Measurements from ENCODE around the gene ATG16L2.
A peak's percentile ranks its signal among the peaks of the same experiment; 100 is the strongest.
"Not testable (repeated sequence)": the region's sequence is repeated elsewhere in the genome, so short reads cannot be mapped to it uniquely, and the experiment has no call there.

Gene ATG16L2

DNA sequence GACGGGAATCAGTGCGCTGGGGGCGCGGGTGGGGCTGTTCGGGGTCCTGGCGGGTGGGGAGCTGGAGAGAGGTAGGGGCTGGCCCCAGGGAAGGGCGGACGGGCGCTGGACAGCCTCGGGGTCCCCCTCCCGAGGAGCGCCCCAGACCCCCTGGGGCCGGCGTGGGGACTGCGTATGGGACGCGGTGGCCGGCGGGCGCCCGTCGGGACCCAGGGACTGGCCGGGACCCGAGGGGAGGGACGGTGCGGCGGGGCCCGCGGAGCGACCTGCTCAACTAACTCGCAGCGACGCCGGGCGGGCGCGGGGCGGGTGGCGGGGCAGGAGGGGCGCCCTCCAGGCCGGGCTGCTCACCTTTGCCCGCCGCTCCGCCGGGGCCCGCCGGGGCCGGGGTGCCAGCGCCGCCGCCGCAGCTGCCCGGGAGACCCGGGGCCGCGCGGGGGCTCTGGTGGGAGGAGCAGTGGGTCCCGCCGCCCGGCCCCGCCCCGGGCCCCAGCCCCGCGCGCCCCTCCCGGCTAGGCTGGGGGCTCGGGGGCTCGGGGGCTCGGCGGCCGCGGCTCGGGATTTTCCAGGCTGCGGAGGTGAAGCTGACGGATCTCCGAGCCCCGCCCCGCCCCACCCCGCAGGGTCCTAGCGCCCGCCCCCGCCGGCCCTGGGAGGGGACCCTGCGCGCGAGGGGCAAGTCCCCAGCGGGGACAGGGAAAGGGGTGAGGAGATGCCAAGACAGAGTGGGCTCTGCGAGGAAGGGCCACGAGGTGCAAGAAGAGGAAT, 32.7 kb upstream of the ATG16L2 start:
- Histone ChIP-seq H3K4me3 (ENCODE audit: low read length) (peak overlapping the region; percentile 58), H3K9ac (ENCODE audit: low read depth, low read length) (no peak overlapping the region), H3K27me3 (ENCODE audit: control insufficient read depth, insufficient read depth, low read length) (peaks cover 14% of the 10 kb centered on the region), H3K4me2 (ENCODE audit: low read length) (peak overlapping the region; percentile 70), H3K4me1 (ENCODE audit: control insufficient read depth, insufficient read depth, low read length) (no peaks in the 10 kb centered on the region), H3K9me3 (replicated peaks; ENCODE audit: low read length) (no peaks in the 10 kb centered on the region), H3K36me3 (ENCODE audit: insufficient read depth, low read length) (no peaks in the 10 kb centered on the region)

DNA sequence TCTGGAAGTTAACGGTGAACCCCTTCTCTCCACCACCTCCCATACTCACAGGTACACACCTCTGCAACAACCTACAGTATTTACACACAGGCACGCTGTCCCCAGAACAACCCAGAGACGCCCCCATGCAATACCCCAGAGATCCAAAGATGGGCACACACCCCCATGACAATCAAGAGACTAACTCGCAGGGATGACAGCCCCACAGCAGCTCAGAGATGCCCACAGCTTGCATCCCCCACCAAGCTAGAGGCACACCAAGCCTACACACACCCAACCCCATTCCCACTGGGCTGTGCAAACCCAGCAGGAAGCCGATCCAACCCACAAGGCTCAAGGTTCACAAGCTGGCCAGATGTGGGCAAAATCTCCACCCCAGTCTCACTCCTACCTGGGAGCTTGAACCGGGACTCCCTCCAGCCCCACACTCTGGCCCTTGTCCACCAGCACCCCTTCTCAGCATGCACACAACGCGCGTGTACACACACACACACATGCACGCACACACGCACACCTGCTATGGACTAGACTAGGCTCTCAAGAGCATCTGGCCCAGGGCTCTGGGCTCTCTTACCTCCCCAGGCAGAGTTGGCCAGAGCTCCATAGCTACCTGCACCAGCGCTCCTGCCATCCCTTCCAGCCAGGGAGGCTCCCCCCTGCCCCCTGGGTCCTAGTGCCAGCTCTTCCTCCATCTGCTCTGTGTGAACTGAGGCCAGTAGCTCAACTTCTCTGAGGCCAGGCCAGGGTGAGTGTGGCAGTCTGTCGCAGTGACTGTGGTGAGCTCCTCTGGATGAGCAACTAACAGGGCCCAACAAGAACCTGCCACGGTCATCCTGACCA, 31.9 kb upstream of the ATG16L2 start:
- H3K4me2 ChIP-seq (ENCODE audit: low read length), result peak overlapping the region; percentile 53
- H3K9ac ChIP-seq (ENCODE audit: low read depth, low read length), result no peak overlapping the region
- no peaks in the 10 kb centered on the region for H3K36me3 ChIP-seq (ENCODE audit: insufficient read depth, low read length)
- peaks cover 14% of the 10 kb centered on the region for H3K27me3 ChIP-seq (ENCODE audit: control insufficient read depth, insufficient read depth, low read length)
- H3K4me3 ChIP-seq (ENCODE audit: low read length), result peak overlapping the region; percentile 58
- H3K9me3 ChIP-seq (replicated peaks; ENCODE audit: low read length), result no peaks in the 10 kb centered on the region
- H3K4me1 ChIP-seq (ENCODE audit: control insufficient read depth, insufficient read depth, low read length), result no peaks in the 10 kb centered on the region

- Histone ChIP-seq H3K9me3 (replicated peaks; ENCODE audit: low read length) (no peaks in the 10 kb centered on the region), H3K36me3 (ENCODE audit: insufficient read depth, low read length) (no peaks in the 10 kb centered on the region), H3K4me3 (ENCODE audit: low read length) (no peak overlapping the region), H3K4me1 (ENCODE audit: control insufficient read depth, insufficient read depth, low read length) (no peaks in the 10 kb centered on the region), H3K27me3 (ENCODE audit: control insufficient read depth, insufficient read depth, low read length) (peaks cover 14% of the 10 kb centered on the region), H3K4me2 (ENCODE audit: low read length) (no peak overlapping the region), H3K9ac (ENCODE audit: low read depth, low read length) (no peak overlapping the region)
Observed at GRCh38 chr11:72783144-72783905, 30.9 kb upstream of the ATG16L2 start.

DNA sequence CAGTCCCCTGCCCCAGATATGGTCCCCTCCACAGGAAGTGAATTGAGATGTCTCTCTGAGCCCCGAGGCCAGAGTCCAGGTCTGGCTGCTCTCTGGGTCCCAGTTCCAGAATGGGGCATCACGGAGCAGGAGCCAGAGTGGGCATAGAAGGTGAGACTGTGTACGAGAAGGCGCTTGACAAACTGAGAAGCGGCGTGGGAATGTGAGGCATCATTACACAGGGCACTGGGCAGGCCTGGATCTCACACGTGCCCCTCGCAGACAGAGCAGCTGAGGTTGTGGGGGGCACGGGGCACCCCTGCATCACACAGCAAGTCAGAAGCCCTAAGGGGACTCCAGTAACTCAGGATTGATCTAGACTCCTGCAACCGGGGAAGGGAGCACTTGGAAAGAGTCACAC, 29.5 kb upstream of the ATG16L2 start:
- Histone ChIP-seq H3K9ac (ENCODE audit: low read depth, low read length) (no peak overlapping the region), H3K36me3 (ENCODE audit: insufficient read depth, low read length) (no peaks in the 10 kb centered on the region), H3K27me3 (ENCODE audit: control insufficient read depth, insufficient read depth, low read length) (peaks cover 14% of the 10 kb centered on the region), H3K4me3 (ENCODE audit: low read length) (no peak overlapping the region), H3K9me3 (replicated peaks; ENCODE audit: low read length) (no peaks in the 10 kb centered on the region), H3K4me1 (ENCODE audit: control insufficient read depth, insufficient read depth, low read length) (peaks cover 6% of the 10 kb centered on the region), H3K4me2 (ENCODE audit: low read length) (no peak overlapping the region)

DNA sequence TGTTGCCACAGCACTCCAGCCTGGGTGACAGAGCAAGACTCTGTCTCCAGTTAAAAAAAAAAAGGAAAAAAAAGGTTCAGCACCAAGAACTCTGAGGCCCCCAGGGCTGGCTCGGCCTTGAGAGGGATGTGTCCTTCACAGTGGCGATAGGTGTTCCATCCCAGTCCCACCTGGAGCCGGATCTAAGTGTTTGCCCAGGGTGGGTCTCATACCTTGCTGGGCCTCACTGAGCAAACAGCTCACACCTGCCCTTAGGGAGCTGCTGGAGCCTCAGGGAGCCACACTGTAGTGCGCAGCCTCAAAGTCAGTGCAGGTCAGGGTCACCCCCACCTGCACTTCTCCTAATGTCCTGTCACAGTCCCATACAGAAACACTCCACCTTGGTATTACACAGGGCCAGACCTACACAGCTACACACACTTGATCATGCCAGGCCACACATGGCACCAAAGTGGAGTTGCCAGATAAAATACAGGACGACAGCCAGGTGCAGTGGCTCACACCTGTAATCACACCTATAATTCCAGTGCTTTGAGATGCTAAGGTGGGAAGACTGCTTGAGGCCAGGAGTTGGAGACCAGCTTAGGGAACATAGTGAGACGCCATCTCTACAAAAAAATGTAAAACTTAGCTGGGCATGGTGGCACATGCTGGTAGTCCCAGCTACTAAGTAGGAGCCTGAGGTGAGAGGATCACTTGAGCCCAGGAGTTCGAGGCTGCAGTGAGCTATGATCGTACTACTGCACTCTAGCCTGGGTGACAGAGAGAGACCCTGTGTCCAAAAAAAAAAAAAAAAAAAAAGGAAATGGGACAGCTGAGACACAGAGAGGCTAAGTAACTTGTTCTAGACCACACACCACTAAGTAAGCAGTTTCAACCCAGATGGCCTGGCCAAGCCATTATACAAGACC, 27.7 kb upstream of the ATG16L2 start:
- H3K36me3 ChIP-seq (ENCODE audit: insufficient read depth, low read length), result no peaks in the 10 kb centered on the region
- H3K4me1 ChIP-seq (ENCODE audit: control insufficient read depth, insufficient read depth, low read length), result peaks cover 11% of the 10 kb centered on the region
- no peak overlapping the region for H3K9ac ChIP-seq (ENCODE audit: low read depth, low read length)
- no peak overlapping the region for H3K4me3 ChIP-seq (ENCODE audit: low read length)
- H3K4me2 ChIP-seq (ENCODE audit: low read length), result no peak overlapping the region
- H3K9me3 ChIP-seq (replicated peaks; ENCODE audit: low read length), result no peaks in the 10 kb centered on the region
- peaks cover 4% of the 10 kb centered on the region for H3K27me3 ChIP-seq (ENCODE audit: control insufficient read depth, insufficient read depth, low read length)

DNA sequence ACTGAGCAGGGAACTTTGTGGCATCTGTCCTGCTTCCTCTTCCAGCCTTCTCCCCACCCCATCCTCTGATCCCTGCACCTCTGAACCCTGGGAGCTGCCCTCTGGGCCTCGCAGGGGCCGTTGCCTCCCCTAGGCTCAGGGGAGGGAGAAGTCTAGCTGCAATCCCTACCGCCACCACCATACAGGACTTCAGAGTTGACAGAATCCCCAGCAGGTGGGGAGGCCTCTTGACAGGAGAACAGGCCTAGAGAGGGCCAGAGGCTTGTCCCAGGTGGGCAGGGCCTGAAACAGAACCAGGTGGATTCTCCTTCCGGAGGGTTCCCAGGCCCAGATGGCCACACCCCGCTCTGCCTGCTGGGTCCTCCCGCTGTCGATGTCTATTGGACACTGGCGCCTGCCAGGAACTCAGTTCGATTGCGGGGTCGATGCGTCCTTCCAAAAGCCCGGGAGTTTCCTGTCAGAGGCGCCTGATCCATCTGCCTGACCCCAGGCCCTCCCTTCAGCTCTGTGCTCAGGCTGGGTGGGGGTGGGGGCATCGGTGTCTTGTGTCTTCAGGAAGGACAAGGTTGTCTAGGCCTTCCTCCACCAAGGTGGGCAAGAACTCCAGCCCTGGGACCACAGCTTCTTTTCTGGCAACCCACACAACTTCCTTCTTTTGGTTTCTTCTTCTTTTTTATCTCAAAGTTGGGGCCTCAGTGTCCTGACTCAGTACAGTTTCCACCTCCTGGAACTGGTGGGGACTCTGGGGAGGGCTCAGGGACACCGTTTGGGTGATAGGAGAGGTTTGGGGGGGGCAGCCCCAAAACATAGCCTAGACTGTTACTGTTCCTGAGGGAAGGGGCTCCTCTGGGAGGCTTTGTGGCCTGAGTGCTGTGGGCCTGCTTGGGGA, 26.8 kb upstream of the ATG16L2 start:
- Histone ChIP-seq H3K4me1 (ENCODE audit: control insufficient read depth, insufficient read depth, low read length) (peaks cover 11% of the 10 kb centered on the region), H3K27me3 (ENCODE audit: control insufficient read depth, insufficient read depth, low read length) (no peaks in the 10 kb centered on the region), H3K9ac (ENCODE audit: low read depth, low read length) (no peak overlapping the region), H3K4me2 (ENCODE audit: low read length) (no peak overlapping the region), H3K4me3 (ENCODE audit: low read length) (no peak overlapping the region), H3K36me3 (ENCODE audit: insufficient read depth, low read length) (no peaks in the 10 kb centered on the region), H3K9me3 (replicated peaks; ENCODE audit: low read length) (no peaks in the 10 kb centered on the region)

- Histone ChIP-seq H3K27me3 (ENCODE audit: control insufficient read depth, insufficient read depth, low read length) (no peaks in the 10 kb centered on the region), H3K9me3 (replicated peaks; ENCODE audit: low read length) (no peaks in the 10 kb centered on the region), H3K4me2 (ENCODE audit: low read length) (no peak overlapping the region), H3K4me1 (ENCODE audit: control insufficient read depth, insufficient read depth, low read length) (peaks cover 15% of the 10 kb centered on the region), H3K9ac (ENCODE audit: low read depth, low read length) (no peak overlapping the region), H3K4me3 (ENCODE audit: low read length) (no peak overlapping the region), H3K36me3 (ENCODE audit: insufficient read depth, low read length) (no peaks in the 10 kb centered on the region)
Observed at GRCh38 chr11:72788241-72788640, 26.0 kb upstream of the ATG16L2 start.

- H3K9ac ChIP-seq (ENCODE audit: low read depth, low read length), result no peak overlapping the region
- no peak overlapping the region for H3K4me3 ChIP-seq (ENCODE audit: low read length)
- no peaks in the 10 kb centered on the region for H3K27me3 ChIP-seq (ENCODE audit: control insufficient read depth, insufficient read depth, low read length)
- H3K36me3 ChIP-seq (ENCODE audit: insufficient read depth, low read length), result no peaks in the 10 kb centered on the region
- peaks cover 24% of the 10 kb centered on the region for H3K4me1 ChIP-seq (ENCODE audit: control insufficient read depth, insufficient read depth, low read length)
- no peak overlapping the region for H3K4me2 ChIP-seq (ENCODE audit: low read length)
- H3K9me3 ChIP-seq (replicated peaks; ENCODE audit: low read length), result no peaks in the 10 kb centered on the region
Observed at GRCh38 chr11:72789493-72790131, 24.6 kb upstream of the ATG16L2 start.

DNA sequence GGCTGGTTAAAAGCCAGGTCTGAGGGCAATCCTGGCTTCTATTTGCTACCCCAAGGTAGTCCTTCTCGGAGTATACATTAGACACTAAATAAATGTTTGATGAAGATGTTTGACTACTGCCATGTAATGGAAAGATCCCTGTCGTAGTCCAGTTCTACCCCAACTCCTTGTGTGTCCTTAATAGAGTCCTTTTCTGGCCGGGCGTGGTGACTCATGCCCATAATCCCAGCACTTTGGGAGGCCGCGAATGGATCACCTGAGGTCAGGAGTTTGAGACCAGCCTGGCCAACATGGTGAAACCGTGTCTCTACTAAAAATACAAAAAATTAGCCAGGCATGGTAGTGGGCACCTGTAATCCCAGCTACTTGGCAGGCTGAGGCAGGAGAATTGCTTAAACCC, 23.0 kb upstream of the ATG16L2 start:
- not testable (repeated sequence) for H3K36me3 ChIP-seq (ENCODE audit: insufficient read depth, low read length); H3K4me3 ChIP-seq (ENCODE audit: low read length); H3K9me3 ChIP-seq (replicated peaks; ENCODE audit: low read length); H3K9ac ChIP-seq (ENCODE audit: low read depth, low read length); H3K4me2 ChIP-seq (ENCODE audit: low read length); H3K27me3 ChIP-seq (ENCODE audit: control insufficient read depth, insufficient read depth, low read length)
- H3K4me1 ChIP-seq (ENCODE audit: control insufficient read depth, insufficient read depth, low read length), result peaks cover 25% of the 10 kb centered on the region

Data from skeletal muscle satellite cell (primary cell).